GM12874 (cell line): ENCODE measurements around the gene MOSMO.

Source experiments
- TF ChIP-seq, protein P1 (sequence below): IDR thresholded peaks from 2 replicates; pipeline ENCODE4 v1.5.1; 2011; ENCODE audit warnings: low read depth, mild to moderate bottlenecking, control low read depth, low read length, moderate library complexity; ENCODE audit not compliant: insufficient read depth

The MOSMO gene

DNA sequence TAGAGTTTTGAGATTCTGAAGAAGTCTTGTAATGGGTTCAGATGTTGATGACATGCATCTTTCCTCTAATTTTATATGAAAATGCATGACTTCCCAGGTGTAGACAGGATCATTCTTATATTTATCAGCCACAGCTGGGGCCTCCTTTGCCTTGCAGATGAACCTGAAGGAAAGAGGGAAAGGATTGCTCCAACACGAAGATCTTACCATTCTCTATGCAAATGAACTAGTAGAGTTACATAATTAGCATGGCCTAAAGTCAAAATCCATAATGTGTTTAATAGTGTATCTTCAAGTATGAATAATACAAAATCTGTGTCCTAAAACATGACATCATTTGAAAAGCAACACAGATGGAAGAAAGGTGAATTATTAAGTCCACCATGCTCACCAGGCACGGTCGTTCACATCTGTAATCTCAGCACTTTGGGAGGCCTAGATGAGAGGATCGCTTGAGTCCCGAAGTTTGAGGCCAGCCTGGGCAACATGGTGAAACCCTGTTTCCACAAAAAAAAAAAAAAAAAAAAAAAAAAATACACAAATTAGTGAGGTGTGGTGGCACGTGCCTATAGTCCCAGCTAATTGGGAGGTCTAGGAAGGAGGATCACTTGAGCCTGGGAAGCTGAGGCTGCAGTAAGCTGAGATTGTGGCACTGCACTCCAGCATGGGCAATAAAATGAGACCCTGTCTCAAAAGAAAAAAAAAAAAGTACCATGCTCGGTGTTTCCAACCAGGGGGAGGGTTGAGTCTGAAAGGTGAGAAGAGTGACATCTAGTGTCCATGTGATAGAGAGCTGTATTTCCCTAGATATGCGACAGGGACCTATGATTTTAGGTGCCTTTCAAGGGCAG lies 90.7 kb downstream of the MOSMO start:
- TF ChIP-seq, protein P1, sequence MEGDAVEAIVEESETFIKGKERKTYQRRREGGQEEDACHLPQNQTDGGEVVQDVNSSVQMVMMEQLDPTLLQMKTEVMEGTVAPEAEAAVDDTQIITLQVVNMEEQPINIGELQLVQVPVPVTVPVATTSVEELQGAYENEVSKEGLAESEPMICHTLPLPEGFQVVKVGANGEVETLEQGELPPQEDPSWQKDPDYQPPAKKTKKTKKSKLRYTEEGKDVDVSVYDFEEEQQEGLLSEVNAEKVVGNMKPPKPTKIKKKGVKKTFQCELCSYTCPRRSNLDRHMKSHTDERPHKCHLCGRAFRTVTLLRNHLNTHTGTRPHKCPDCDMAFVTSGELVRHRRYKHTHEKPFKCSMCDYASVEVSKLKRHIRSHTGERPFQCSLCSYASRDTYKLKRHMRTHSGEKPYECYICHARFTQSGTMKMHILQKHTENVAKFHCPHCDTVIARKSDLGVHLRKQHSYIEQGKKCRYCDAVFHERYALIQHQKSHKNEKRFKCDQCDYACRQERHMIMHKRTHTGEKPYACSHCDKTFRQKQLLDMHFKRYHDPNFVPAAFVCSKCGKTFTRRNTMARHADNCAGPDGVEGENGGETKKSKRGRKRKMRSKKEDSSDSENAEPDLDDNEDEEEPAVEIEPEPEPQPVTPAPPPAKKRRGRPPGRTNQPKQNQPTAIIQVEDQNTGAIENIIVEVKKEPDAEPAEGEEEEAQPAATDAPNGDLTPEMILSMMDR = peak; percentile 65

DNA sequence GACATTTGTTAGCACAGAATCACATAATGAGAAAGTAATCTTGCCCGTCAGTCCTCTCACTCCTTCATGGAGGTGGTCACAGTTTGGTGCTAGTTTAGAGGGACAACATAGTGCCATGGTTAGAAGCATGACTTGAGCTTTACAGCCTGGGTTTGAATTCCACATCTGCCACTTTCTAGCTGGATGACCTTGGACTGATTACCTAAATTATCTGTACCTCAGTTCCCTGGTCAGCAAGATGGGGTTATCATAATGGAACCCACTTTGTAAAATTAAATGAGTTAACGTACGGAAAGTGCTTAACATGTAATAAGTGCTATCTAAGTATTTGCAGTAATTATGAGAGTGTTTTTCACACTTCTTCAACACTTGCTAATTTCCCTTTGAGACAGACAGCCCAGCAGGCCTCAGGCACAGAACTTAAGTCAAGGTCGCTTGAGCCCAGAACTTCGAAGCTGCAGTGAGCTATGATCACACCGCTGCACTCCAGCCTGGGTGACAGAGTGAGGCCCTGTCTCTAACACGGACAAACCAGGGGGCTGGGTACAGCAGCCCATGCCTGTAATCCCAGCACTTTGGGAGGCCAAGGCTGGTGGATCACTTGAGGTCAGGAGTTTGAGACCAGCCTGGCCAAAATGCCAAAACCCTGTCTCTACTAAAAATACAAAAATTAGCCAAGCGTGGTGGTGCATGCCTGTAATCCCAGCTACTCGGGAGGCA lies 91.5 kb downstream of the MOSMO start:
- TF ChIP-seq, protein P1 = no peak

DNA sequence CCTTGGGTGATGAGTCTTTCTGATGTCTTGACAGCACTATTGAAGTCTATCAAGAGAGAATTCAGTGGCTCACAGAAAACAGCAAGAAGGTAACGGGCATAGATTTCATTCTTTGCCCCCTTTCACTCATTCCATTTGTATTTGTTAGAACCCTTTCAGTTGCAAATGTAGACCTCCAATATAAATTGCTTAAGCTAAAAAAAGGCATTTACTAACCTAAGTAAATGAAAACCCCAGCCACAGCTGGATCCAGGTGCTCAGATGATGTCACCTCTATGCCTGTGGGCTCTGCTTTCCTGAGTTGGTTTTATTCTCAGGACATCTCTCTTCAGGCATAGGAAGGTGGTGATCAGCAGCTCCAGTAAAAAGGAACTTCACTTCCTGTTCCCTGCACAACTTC lies 95.5 kb downstream of the MOSMO start:
- TF ChIP-seq, protein P1 = no peak

DNA sequence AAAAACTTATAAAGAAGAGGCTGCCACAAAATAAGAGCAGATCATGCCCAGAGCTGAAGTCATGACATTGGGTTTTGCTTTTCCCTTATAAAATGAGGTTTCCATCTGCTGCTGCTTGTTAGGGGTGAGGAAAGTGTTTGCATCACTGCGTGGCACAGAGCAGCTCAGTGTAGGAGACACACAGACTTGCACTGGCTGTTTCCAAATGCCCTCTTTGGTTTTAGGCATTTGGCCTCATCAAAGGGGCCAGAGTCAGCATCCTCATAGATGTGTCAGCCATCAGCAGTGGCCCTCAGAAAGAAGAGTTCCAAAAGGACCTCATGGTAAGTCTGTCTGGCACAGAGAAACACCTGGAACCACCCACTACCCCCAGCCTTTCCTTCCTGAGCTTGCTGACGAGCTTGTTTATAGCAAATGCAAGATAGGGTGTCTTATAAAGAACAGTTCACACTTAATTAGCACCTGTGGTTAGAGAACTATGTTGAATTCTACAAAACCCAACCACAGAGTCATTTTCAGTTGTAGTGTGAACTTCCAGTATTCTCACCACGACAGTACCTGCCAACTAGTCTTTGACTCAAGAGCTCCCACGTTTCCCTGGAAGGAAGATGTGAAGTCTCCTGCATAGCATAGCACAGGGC lies 101.5 kb downstream of the MOSMO start:
- TF ChIP-seq, protein P1 = no peak

DNA sequence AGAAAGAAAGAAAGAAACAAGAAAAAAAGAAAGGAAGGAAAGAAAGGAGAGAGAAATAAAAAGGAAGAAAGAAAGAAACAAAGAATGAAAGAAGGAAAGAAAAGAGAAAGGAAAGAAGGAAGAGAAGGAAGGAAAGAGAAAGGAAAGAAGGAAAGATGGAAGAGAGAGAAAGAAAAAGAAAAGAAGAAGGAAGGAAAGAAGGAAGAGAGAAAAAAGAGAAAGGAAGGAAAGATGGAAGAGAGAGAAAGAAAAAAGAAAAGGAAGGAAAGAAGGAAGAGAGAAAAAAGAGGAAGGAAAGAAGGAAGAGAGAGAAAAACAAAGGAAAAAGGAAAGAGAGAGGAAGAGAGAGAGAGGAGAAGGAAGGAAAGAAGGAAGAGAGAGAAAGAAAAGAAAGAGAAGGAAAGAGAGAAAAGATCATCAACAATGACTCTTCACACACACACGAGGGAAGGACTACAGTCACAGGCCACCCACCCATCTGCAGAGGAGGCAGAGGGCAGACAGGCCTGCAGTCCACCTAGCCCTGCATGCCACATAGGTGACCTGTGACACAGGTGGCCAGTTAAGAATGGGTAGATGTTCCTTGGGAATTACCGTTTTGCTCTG lies 108.3 kb downstream of the MOSMO start:
- TF ChIP-seq, protein P1 = no peak

DNA sequence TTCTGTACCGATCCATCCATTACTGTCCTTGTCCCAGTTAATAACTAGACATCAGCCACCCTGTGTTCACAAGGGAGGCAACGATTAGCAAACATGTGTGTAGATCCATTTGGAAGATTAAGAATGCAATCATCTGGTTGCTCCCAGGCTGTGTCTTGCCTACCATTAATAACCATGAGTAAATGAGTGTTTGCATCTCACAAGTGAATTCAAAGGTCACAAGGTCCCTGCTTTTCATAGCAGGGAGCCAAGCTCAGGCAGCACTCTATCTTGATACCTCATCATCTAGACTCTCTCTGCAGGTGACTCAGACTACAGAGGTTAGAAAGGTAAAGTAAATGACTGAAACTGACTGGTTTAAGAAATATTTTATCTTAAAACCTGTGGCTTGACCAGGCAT lies 109.7 kb downstream of the MOSMO start:
- TF ChIP-seq, protein P1 = no peak

DNA sequence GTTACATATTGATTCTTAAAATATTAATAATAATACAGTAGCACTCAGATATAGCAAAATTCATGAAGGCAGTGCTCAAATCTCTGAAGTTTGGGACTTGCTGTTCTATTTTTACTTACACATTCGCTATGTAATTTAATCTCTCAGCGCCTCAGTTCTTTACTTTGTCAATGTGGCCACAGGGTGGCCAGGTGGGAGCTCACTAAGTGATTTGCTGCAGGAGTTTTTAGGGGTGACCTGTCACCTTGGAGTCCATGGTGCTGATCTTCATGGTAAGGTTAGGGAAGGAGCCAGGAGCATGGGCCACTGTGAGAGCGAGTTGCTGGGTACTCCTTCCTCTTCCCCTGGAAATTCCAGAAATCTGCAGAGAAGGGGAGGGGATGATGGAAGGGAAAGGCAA lies 112.5 kb downstream of the MOSMO start:
- TF ChIP-seq, protein P1 = no peak
